H9 (cell line): ENCODE measurements around the gene RITA1. TPM values are rescaled to one million over a fixed set of nuclear protein-coding genes. Genes with fewer than 3 reads are reported as not detected.

Experiments used
- DNase-seq: peaks from one replicate; pipeline ENCODE4 v3.0.0-alpha.2; 2017
- H2AFZ ChIP-seq: one replicate; pipeline ENCODE4 v1.6.1; 2013; ENCODE audit warnings: mild to moderate bottlenecking, low read length, control low read depth, moderate library complexity
- H2AK5ac ChIP-seq: 2 replicates; pipeline ENCODE4 v1.6.1; 2013; ENCODE audit warnings: low read length, control low read depth, mixed read lengths; ENCODE audit not compliant: insufficient read length
- H2BK120ac ChIP-seq: one replicate; pipeline ENCODE4 v1.6.1; 2013; ENCODE audit warnings: low read depth, mild to moderate bottlenecking, low read length, control low read depth, inconsistent platforms; ENCODE audit not compliant: poor library complexity, severe bottlenecking
- H2BK12ac ChIP-seq: 2 replicates; pipeline ENCODE4 v1.6.1; 2013; ENCODE audit warnings: low read length, control low read depth, mixed read lengths, low read depth; ENCODE audit not compliant: insufficient read length
- H2BK15ac ChIP-seq: 2 replicates; pipeline ENCODE4 v1.6.1; 2013; ENCODE audit warnings: low read depth, low read length, control low read depth
- H2BK20ac ChIP-seq: one replicate; pipeline ENCODE4 v1.6.1; 2013; ENCODE audit warnings: low read depth, mild to moderate bottlenecking, low read length, control low read depth, inconsistent platforms; ENCODE audit not compliant: poor library complexity, severe bottlenecking
- H2BK5ac ChIP-seq: 2 replicates; pipeline ENCODE4 v1.6.1; 2013; ENCODE audit warnings: low read length, control low read depth, mixed read lengths; ENCODE audit not compliant: insufficient read length
- H3K14ac ChIP-seq: 2 replicates; pipeline ENCODE4 v1.6.1; 2013; ENCODE audit warnings: low read length, control low read depth; ENCODE audit not compliant: insufficient read depth
- H3K18ac ChIP-seq: 2 replicates; pipeline ENCODE4 v1.6.1; 2013; ENCODE audit warnings: low read depth, mild to moderate bottlenecking, mixed read lengths, low read length, control low read depth; ENCODE audit not compliant: insufficient read length
- H3K23ac ChIP-seq: 2 replicates; pipeline ENCODE4 v1.6.1; 2013; ENCODE audit warnings: low read length, control low read depth, mixed read lengths, low read depth; ENCODE audit not compliant: insufficient read length
- H3K23me2 ChIP-seq: 2 replicates; pipeline ENCODE4 v1.6.1; 2013; ENCODE audit warnings: low read depth, mild to moderate bottlenecking, mixed read lengths, low read length, control low read depth; ENCODE audit not compliant: insufficient read length, poor library complexity, severe bottlenecking
- H3K27ac ChIP-seq: 2 replicates; pipeline ENCODE4 v1.5.1; 2013; ENCODE audit warnings: low read length, control low read depth, mixed read lengths, low read depth; ENCODE audit not compliant: insufficient read length
- H3K27me3 ChIP-seq: 2 replicates; pipeline ENCODE4 v1.6.1; 2013; ENCODE audit warnings: low read length, control low read depth, inconsistent platforms; ENCODE audit not compliant: insufficient read depth
- H3K4ac ChIP-seq: 2 replicates; pipeline ENCODE4 v1.6.1; 2013; ENCODE audit warnings: low read depth, mild to moderate bottlenecking, control low read depth, inconsistent platforms, low read length, moderate library complexity
- H3K4me1 ChIP-seq: 2 replicates; pipeline ENCODE4 v1.6.1; 2013; ENCODE audit warnings: low read length, control low read depth, inconsistent platforms; ENCODE audit not compliant: insufficient read depth
- H3K4me2 ChIP-seq: 2 replicates; pipeline ENCODE4 v1.6.1; 2013; ENCODE audit warnings: low read length, control low read depth, mixed read lengths; ENCODE audit not compliant: insufficient read length, insufficient read depth
- H3K56ac ChIP-seq: 2 replicates; pipeline ENCODE4 v1.6.1; 2013; ENCODE audit warnings: low read depth, mild to moderate bottlenecking, mixed read lengths, low read length, control low read depth; ENCODE audit not compliant: insufficient read length
- H3K79me1 ChIP-seq: 2 replicates; pipeline ENCODE4 v1.6.1; 2013; ENCODE audit warnings: low read depth, mild to moderate bottlenecking, moderate library complexity, low read length, control low read depth, inconsistent platforms; ENCODE audit not compliant: insufficient read depth, poor library complexity, severe bottlenecking
- H3K79me2 ChIP-seq: 2 replicates; pipeline ENCODE4 v1.6.1; 2013; ENCODE audit warnings: low read length, control low read depth, inconsistent platforms; ENCODE audit not compliant: insufficient read depth
- H3K9ac ChIP-seq: 2 replicates; pipeline ENCODE4 v1.6.1; 2013; ENCODE audit warnings: low read length, control low read depth, mixed read lengths; ENCODE audit not compliant: insufficient read length; ENCODE audit errors: extremely low read depth
- H3K9me3 ChIP-seq: one replicate; pipeline ENCODE4 v1.6.1; 2013; ENCODE audit warnings: low read depth, low read length, inconsistent platforms; ENCODE audit not compliant: control insufficient read depth
- H3T11ph ChIP-seq: one replicate; pipeline ENCODE4 v1.6.1; 2013; ENCODE audit warnings: mild to moderate bottlenecking, low read length, control low read depth, inconsistent platforms
- H4K20me1 ChIP-seq: one replicate; pipeline ENCODE4 v1.6.1; 2013; ENCODE audit not compliant: control insufficient read depth, insufficient read length, insufficient read depth
- H4K5ac ChIP-seq: 2 replicates; pipeline ENCODE4 v1.6.1; 2013; ENCODE audit warnings: low read depth, mild to moderate bottlenecking, mixed read lengths, low read length, control low read depth; ENCODE audit not compliant: insufficient read length
- H4K8ac ChIP-seq: replicated peaks from 2 replicates; pipeline ENCODE4 v1.6.1; 2013; ENCODE audit warnings: low read length, control low read depth, mixed read lengths, low read depth; ENCODE audit not compliant: insufficient read length
- H4K91ac ChIP-seq: 2 replicates; pipeline ENCODE4 v1.6.1; 2013; ENCODE audit warnings: low read depth, mild to moderate bottlenecking, moderate library complexity, mixed read lengths, low read length, control low read depth; ENCODE audit not compliant: insufficient read length
- H3K27ac Mint-ChIP-seq, 3 experiments: 2 replicates in 2 of 3; 3 replicates in 1 of 3; pipeline ENCODE4 v1.8.0; 2020 to 2021; ENCODE audit warnings: mixed read lengths in 3 of 3, mild to moderate bottlenecking in 1 of 3, moderate library complexity in 1 of 3
- H3K27me3 Mint-ChIP-seq: 2 replicates; pipeline ENCODE4 v1.8.0; 2021; ENCODE audit warnings: low read depth, mild to moderate bottlenecking, moderate library complexity, mixed read lengths
- H3K36me3 Mint-ChIP-seq, 3 experiments: 2 replicates in 2 of 3; 3 replicates in 1 of 3; pipeline ENCODE4 v1.8.0; 2020 to 2021; ENCODE audit warnings: low read depth in 3 of 3, mixed read lengths in 3 of 3; ENCODE audit not compliant: insufficient read depth in 1 of 3
- H3K4me1 Mint-ChIP-seq, 2 experiments: 2 replicates each; pipeline ENCODE4 v1.8.0; 2020; ENCODE audit warnings: mixed read lengths in 2 of 2
- H3K4me3 Mint-ChIP-seq, 2 experiments: 2 replicates in 1 of 2; 3 replicates in 1 of 2; pipeline ENCODE4 v1.8.0; 2020 to 2021; ENCODE audit warnings: mild to moderate bottlenecking in 2 of 2, mixed read lengths in 2 of 2, moderate library complexity in 1 of 2
- H3K9me3 Mint-ChIP-seq, 2 experiments: 2 replicates in 1 of 2; 3 replicates in 1 of 2; pipeline ENCODE4 v1.8.0; 2020; ENCODE audit warnings: mild to moderate bottlenecking in 2 of 2, mixed read lengths in 2 of 2, moderate library complexity in 1 of 2
- CTCF ChIP-seq: fragments of 200-600 bp; sonication (generic); conservative IDR thresholded peaks from 3 replicates; pipeline ENCODE4 v1.8.0; 2021; ENCODE audit warnings: antibody characterized with exemption, mild to moderate bottlenecking
- WGBS: extraction: QIAGEN DNeasy Blood & Tissue Kit; methylation state at CpG from one replicate; pipeline ENCODE4 v1.1.7; 2013; ENCODE audit warnings: missing lambda C conversion rate, low lambda C conversion rate, mixed read lengths; ENCODE audit not compliant: insufficient read length; ENCODE audit errors: extremely low coverage; 5-methylcytosine and 5-hydroxymethylcytosine counted together
- total RNA-seq: library from RNA; stranded (reverse); gene quantifications from 2 replicates; pipeline ENCODE4 v1.2.1, GENCODE V29; 2021

Gene RITA1
- total RNA-seq, 1 experiment from 2014 or later = 26.1 TPM

GRCh38 chr12:113234483-113234882 lies 49.0 kb downstream of the RITA1 start:
- Histone ChIP-seq H2BK12ac (no peak overlapping the region), H3K56ac (no peak overlapping the region), H2AFZ (no peak overlapping the region), H3K23me2 (no peaks in the 10 kb centered on the region), H3K4ac (no peak overlapping the region), H3K18ac (no peak overlapping the region), H2BK120ac (no peak overlapping the region), H2BK20ac (no peak overlapping the region), H3K23ac (no peak overlapping the region), H3K14ac (no peak overlapping the region), H3K27me3 (no peaks in the 10 kb centered on the region), H3K4me2 (no peak overlapping the region), H4K5ac (no peak overlapping the region), H3K79me2 (no peaks in the 10 kb centered on the region), H3K4me1 (peaks cover 6% of the 10 kb centered on the region; the same call in 1 of the 2 replicates), H3K9me3 (no peaks in the 10 kb centered on the region), H4K20me1 (no peaks in the 10 kb centered on the region), H3T11ph (no peak overlapping the region), H2AK5ac (no peak overlapping the region), H3K79me1 (no peaks in the 10 kb centered on the region), H3K27ac (no peak overlapping the region), H4K8ac (no peak overlapping the region), H2BK15ac (no peak overlapping the region), H3K9ac (no peak overlapping the region), H2BK5ac (no peak overlapping the region), H4K91ac (no peak overlapping the region)
- H3K36me3 Mint-ChIP-seq = peaks cover 21 to 28% (median 25%) of the 10 kb centered on the region in 3 experiments
- H3K27me3 Mint-ChIP-seq = no peaks in the 10 kb centered on the region
- peaks cover 30 to 31% of the 10 kb centered on the region in 2 experiments for H3K4me1 Mint-ChIP-seq
- DNase-seq = no peak
- H3K27ac Mint-ChIP-seq = no peak overlapping the region
- no peak overlapping the region for H3K4me3 Mint-ChIP-seq
- peaks cover 0 to 3% of the 10 kb centered on the region in 2 experiments; a peak in 2 of 5 replicates for H3K9me3 Mint-ChIP-seq
- no peak for TF ChIP-seq CTCF
- WGBS = no CpG with 5 or more reads among the region's 4 CpGs
